ENCODE measurements around the gene CLDN22. TPM values are rescaled to one million over a fixed set of nuclear protein-coding genes. Genes with fewer than 3 reads are reported as not detected.

Gene CLDN22
- total and polyA plus RNA-seq, 2 experiments from 2014 or later, result not detected

- DNase-seq (ENCODE audit: low spot score), result no peak
- Histone ChIP-seq H3K27me3 (no peaks in the 10 kb centered on the region), H3K36me3 (replicated peaks; ENCODE audit: insufficient read depth, low read depth) (no peaks in the 10 kb centered on the region), H3K79me2 (no peaks in the 10 kb centered on the region), H3K27ac (no peak overlapping the region), H4K20me1 (ENCODE audit: insufficient read depth, poor library complexity, severe bottlenecking) (no peaks in the 10 kb centered on the region), H3K9me2 (replicated peaks; ENCODE audit: insufficient read depth) (no peaks in the 10 kb centered on the region), H3K4me3 (no peak overlapping the region), H2AFZ (no peak overlapping the region), H3K4me1 (ENCODE audit: insufficient read depth) (peaks cover 23% of the 10 kb centered on the region), H3K4me2 (no peak overlapping the region), H3K9me3 (ENCODE audit: low read depth) (no peaks in the 10 kb centered on the region)
- TF ChIP-seq CTCF (IDR thresholded peaks at IDR 0.05; ENCODE audit: poor library complexity), result no peak
- no peak for TF ChIP-seq EZH2 (IDR thresholded peaks at IDR 0.05; ENCODE audit: borderline replicate concordance)
- no peak for TF ChIP-seq EZH2phosphoT487 (IDR thresholded peaks at IDR 0.05; ENCODE audit: low read depth, severe bottlenecking, unreplicated experiment)
- 90% methylated on average over 7 of the region's 7 CpGs for WGBS (ENCODE audit: low lambda C conversion rate, missing lambda C conversion rate)
Observed at GRCh38 chr4:183285886-183286285, 34.2 kb downstream of the CLDN22 start.

- Histone ChIP-seq H3K79me2 (no peaks in the 10 kb centered on the region), H2AFZ (no peak overlapping the region)
Observed at GRCh38 chr4:183284965-183285364, 35.1 kb downstream of the CLDN22 start.

GRCh38 chr4:183284258-183284785 is 35.8 kb downstream of the CLDN22 start:
- 84% methylated on average over 12 of the region's 12 CpGs for WGBS (ENCODE audit: low lambda C conversion rate, missing lambda C conversion rate)
- H3K79me2 ChIP-seq, result no peaks in the 10 kb centered on the region

More at GRCh38 chr4:183284965-183285364, 35.1 kb downstream of the CLDN22 start:
- no peak for TF ChIP-seq CTCF (IDR thresholded peaks at IDR 0.05; ENCODE audit: poor library complexity)
- TF ChIP-seq EZH2phosphoT487 (IDR thresholded peaks at IDR 0.05; ENCODE audit: low read depth, severe bottlenecking, unreplicated experiment), result no peak
- Histone ChIP-seq H3K27ac (no peak overlapping the region), H4K20me1 (ENCODE audit: insufficient read depth, poor library complexity, severe bottlenecking) (no peaks in the 10 kb centered on the region), H3K4me3 (no peak overlapping the region), H3K36me3 (replicated peaks; ENCODE audit: insufficient read depth, low read depth) (no peaks in the 10 kb centered on the region), H3K9me2 (replicated peaks; ENCODE audit: insufficient read depth) (no peaks in the 10 kb centered on the region), H3K27me3 (no peaks in the 10 kb centered on the region), H3K4me2 (peak overlapping the region; percentile 27), H3K4me1 (ENCODE audit: insufficient read depth) (peaks cover 23% of the 10 kb centered on the region), H3K9me3 (ENCODE audit: low read depth) (no peaks in the 10 kb centered on the region)
- DNase-seq (ENCODE audit: low spot score), result no peak
- 67% methylated on average over 4 of the region's 4 CpGs for WGBS (ENCODE audit: low lambda C conversion rate, missing lambda C conversion rate)

More at GRCh38 chr4:183284258-183284785, 35.8 kb downstream of the CLDN22 start:
- Histone ChIP-seq H3K9me2 (replicated peaks; ENCODE audit: insufficient read depth) (no peaks in the 10 kb centered on the region), H2AFZ (no peak overlapping the region), H3K9me3 (ENCODE audit: low read depth) (no peaks in the 10 kb centered on the region), H3K27me3 (no peaks in the 10 kb centered on the region), H3K4me1 (ENCODE audit: insufficient read depth) (peaks cover 23% of the 10 kb centered on the region), H3K4me3 (no peak overlapping the region), H3K36me3 (replicated peaks; ENCODE audit: insufficient read depth, low read depth) (no peaks in the 10 kb centered on the region), H3K4me2 (no peak overlapping the region), H3K27ac (no peak overlapping the region), H4K20me1 (ENCODE audit: insufficient read depth, poor library complexity, severe bottlenecking) (no peaks in the 10 kb centered on the region)
- no peak for TF ChIP-seq CTCF (IDR thresholded peaks at IDR 0.05; ENCODE audit: poor library complexity)
- no peak for TF ChIP-seq EZH2phosphoT487 (IDR thresholded peaks at IDR 0.05; ENCODE audit: low read depth, severe bottlenecking, unreplicated experiment)
- no peak for TF ChIP-seq EZH2 (IDR thresholded peaks at IDR 0.05; ENCODE audit: borderline replicate concordance)
- DNase-seq (ENCODE audit: low spot score), result no peak

Data from hepatocyte (in vitro differentiated cells).